SK-N-MC (cell line): Measurements from ENCODE around the gene ABTB2.

ENCODE experiments used
- EZH2 ChIP-seq: fragments of 200-600 bp; sonication (generic); IDR thresholded peaks from one replicate; pipeline ENCODE4 v1.6.1; 2017; ENCODE audit warnings: antibody characterized with exemption
- POLR2AphosphoS5 ChIP-seq: IDR thresholded peaks from 2 replicates; pipeline ENCODE4 v1.6.1; 2012; ENCODE audit warnings: mild to moderate bottlenecking, low read depth, low read length, borderline replicate concordance

DNA sequence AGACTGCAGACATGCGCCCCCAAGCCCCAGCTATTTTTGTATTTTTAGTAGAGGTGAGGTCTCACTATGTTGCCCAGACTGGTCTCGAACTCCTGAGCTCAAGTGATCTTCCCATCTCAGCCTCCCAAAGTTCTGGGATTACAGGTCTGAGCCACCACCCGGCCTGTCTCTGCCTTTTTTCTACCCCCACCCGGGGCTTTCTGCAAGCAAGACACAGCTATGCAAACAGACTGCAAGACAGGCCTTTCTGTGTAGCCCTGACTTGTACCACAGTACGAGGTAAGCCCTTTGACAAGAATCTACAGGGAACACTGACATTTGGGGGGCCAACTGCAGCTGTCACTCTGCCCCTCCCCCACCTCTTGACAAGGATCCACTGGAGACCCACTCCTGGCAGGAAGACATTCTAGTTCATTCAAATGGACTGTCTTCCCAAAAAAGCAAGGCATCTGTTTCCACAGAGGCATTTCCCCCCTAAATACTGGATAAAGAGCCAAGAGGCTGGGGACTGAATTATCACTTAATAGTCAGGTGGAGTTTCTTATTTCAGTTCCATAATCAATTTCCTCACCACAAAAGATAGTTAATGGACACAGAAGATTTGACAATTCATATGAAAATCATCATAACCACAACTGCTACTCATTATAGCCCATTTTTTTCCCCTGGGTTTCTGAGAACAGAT, 118.2 kb downstream of the ABTB2 start:
- TF ChIP-seq EZH2 (no peak), POLR2AphosphoS5 (no peak)
